GM18508 (cell line): ENCODE data around the gene GRK3.
"Not testable (repeated sequence)": the region's sequence is repeated elsewhere in the genome, so short reads cannot be mapped to it uniquely, and the experiment has no call there.

Experiments used
- ATAC-seq: cut with Tn5 transposase; IDR thresholded peaks from one replicate; pipeline ENCODE4 v1.9.1; 2021; ENCODE audit warnings: moderate number of reproducible peaks; ENCODE audit not compliant: insufficient read depth, unreplicated experiment

Gene GRK3

DNA sequence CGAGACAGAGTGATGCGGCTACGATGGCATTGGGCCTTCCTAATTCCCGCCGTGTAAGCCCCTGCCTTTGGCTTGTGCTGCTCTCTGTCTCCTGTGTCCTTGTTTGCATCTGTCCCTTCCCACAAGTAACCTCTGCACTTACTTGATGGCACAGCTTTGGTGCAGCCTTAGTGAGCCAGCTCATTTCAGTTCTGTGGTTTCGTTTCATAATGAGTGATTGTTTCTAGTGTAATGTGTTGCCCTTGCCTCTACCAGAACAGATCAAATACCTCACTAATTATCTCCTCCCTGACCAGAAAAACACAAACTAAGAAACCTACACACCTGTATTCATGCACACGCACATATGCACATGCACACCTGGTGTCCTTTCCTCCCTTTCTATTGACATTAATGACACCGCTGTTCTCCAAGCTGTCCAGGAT is 58.8 kb downstream of the GRK3 start:
- ATAC-seq = no peak

GRCh38 chr22:25623851-25624250 is 59.4 kb downstream of the GRK3 start:
- no peak for ATAC-seq

DNA sequence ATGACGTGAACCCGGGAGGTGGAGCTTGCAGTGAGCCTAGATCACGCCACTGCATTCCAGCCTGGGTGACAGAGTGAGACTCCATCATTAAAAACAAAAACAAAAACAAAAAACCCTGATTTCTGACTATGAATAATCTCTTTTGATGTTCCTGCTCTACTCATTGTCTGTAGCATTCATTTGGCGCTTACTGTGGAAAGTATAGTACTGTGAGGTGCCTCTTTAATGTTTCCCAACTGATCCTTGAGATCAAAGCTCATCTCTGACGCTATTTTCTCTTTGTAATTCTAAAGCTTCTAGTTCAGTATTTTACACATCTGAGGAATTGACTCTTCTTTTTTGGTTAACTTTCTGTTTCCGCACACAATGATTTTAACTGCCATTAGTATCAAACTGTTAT is 60.0 kb downstream of the GRK3 start:
- ATAC-seq = no peak

- not testable (repeated sequence) for ATAC-seq
Observed at GRCh38 chr22:25625747-25626623, 61.5 kb downstream of the GRK3 start.

GRCh38 chr22:25626624-25626990 is 62.1 kb downstream of the GRK3 start:
- ATAC-seq = no peak

DNA sequence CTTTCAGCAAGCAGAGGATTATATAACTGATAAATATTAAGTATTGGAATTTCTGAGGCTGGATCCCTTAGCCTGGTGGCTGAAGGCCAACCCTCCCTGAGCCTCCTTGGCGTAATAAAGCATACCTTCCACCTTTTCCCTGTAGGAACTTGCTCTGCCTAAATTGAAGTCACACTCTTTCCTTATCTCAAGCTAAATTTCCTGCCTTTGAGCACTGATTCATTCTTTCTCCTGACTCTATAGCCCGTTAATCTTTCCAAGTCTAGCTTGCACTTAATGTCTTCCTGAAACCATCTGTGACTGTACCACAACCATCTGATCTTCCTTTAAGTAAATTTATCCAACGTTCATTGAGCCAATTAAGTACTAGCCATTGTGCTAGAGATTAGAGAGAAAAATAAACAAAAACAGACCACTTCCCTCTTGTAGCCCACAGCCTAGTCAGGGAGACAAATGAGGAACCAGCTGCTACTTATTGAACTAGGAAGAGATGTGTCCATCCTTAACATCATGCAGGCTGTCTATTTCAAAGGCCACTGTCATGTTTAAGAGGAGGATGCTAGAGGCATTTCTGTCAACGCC is 62.9 kb downstream of the GRK3 start:
- no peak for ATAC-seq

DNA sequence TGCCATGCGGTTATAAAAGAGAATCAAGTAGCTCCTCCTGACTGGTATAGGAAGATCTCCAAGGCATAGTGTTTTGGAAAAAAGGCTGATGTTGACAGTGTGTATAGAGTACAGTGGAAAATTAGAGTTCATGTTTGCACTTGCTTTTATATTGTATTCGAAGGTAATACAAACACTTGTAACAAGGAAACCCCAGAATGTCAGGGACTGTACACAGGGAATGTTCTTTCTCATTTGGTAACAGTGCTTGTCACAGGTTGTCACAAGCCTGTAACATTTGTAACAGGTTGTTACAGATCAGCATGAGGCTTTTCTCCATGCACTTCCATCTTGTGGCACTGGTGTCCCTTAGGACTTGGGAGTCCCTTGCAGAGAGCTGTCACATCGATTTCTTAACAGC is 64.0 kb downstream of the GRK3 start:
- ATAC-seq = no peak

GRCh38 chr22:25629613-25630012 is 65.1 kb downstream of the GRK3 start:
- ATAC-seq = no peak

- ATAC-seq = no peak
Observed at GRCh38 chr22:25630447-25630846, 66.0 kb downstream of the GRK3 start.

- ATAC-seq = no peak
Observed at GRCh38 chr22:25636323-25636722, 71.8 kb downstream of the GRK3 start.

DNA sequence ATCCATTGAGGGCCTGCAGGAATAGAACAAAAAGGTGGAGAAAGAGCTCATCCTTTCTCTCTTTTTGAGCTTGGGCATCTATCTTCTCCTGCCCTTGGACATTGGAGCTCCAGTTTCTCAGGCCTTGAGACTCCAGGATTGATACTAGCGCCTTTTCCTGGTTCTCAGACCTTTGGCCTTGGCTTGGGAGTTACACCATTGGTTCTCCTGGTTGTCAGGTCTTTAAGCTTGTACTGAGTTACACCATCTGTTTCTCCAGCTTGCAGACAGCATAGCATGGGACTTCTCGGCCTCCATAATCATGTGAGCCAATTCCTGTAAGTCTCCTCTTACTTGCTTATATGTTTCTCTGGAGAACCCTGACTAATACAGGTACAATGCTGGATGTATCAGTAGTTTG is 72.6 kb downstream of the GRK3 start:
- ATAC-seq = no peak

- no peak for ATAC-seq
Observed at GRCh38 chr22:25637672-25638071, 73.2 kb downstream of the GRK3 start.

GRCh38 chr22:25638638-25639037 is 74.2 kb downstream of the GRK3 start:
- ATAC-seq = no peak

- no peak for ATAC-seq
Observed at GRCh38 chr22:25641650-25642049, 77.2 kb downstream of the GRK3 start.

DNA sequence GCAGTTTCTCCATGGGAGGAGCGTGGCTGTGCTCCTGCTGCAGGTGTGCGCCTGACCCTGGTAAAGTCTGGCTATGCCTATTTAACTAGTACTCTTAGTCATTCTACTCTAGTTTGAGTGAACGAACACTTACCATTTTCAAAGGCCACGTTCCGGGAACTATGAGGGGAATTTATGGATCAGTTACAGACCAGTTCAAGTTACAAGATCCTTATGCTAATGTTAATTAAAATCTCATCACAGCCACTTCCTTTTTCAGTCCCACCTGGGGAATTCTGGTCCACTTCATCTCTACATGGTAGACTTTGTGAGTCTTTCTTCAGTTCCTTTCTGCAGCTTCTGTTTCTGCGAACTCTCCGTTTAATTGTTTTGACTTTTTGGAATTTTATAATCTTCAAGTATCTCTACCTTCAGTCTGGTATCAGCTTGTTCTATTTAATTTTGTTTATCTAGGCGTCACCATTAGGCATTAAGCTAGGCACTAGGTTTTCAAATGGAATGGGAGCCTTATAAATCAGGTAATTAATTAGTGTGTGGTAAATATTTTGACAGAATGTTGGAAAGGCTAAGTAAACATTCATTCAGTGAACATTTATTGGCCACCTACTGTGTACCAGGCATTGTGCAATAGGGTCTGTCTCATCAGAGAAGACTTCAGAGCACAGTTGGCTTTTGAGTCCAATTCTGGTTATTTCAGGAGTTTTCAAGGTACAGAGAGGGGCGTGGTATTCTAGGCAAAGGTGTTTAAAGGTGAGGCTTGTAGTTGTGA is 78.9 kb downstream of the GRK3 start:
- no peak for ATAC-seq

- no peak for ATAC-seq
Observed at GRCh38 chr22:25644122-25644521, 79.6 kb downstream of the GRK3 start.

DNA sequence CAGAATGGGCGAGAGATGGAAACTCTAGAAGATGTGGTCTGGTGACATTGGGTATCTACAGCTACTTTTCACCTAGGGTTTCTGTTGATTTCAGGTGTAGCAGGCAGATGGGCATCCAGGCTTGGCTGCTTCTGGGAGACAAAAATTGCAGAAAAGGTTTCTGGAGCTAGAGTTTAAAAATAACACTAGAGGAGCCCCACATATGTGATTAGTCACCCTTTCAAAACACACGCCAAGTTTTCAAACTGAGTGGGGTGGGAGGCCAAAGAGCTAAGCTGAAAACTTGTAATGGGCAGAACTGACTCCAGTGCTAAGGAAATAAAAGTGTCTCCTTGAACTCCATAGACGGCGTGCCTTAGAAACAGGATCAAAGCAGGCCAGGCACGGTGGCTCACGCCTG is 80.8 kb downstream of the GRK3 start:
- ATAC-seq = no peak

DNA sequence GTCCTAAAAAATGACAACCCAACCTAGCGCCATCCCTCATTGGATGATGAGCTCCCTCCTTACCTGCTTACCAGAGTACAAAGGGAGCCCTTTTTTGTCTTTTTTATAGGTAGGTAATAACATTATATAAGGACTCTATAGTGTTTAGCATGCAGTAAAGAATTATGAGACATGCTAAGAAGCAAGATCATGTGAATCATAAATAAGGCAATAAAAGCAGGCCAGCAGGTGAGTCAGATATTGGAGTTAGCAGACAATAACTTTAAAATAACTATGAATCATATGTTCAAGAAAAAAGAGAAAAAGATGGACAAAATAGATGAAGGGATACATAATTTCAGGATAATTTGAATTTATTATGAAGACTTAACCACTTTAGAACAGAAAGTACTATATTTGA is 81.5 kb downstream of the GRK3 start:
- ATAC-seq = no peak

DNA sequence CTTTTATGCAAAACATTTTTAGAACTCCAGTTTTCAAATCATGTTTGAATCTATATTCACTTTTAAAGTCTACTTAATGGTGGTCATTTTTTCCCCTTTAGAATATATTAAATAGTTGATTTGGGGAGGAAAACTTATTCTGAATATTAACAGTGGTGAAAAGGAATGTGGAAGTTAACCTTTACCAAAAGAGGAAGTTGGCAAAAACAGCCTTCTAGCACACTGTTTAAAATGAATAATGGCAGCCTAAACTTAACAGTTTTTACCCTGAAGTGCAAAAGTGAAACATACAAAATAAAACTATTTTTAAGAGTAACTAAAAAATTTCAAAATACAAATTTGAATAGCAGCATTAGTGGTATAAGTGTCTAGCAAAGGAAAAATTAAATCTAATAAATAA is 86.4 kb downstream of the GRK3 start:
- no peak for ATAC-seq

DNA sequence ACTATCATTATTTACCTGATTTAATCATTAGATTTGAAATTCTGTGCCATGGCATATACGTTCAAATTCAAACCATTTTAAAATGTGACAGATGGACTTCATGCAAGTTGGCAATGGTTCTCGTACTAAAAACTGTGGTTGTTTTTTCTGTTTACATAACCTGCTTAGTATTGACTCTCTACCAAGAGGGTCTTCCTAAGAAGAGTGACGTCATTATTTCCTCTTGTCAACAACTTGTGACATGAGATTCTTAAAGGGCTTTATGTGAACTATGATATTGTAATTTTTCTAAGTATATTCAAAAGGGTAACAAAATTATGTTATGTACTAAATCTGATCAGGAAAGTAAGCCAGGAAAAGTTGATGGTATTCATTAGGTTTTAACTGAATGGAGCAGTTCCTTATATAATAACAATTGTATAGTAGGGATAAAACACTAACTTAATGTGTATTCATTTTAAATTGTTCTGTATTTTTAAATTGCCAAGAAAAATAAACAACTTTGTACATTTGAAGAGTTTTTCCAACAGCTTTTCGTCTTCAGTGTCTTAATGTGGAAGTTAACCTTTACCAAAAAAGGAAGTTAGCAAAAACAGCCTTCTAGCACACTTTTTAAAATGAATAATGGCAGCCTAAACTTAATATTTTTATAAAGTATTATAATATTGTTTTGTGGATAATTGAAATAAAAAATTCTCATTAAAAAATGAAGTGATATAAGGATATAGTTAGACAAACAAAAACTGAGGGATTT is 87.0 kb downstream of the GRK3 start:
- no peak for ATAC-seq

DNA sequence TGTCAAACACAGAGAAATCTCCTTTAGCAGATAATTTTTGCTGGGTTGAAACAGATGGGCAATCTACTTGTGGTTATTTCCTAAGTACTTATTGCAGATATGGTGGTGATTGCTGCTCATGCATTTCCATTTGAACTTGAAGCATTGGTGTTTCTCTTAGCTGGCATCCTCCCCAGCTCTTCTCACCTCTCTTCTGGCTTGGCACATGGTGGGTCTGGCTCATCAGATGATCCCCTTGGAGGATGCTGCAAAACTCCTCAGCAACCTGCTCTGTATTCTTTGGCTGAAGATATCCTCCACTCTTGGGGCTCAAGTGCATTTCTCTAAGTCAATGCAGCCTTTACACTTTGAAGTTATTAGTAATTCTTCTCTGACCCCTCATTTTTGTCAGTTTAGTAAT is 90.2 kb downstream of the GRK3 start:
- ATAC-seq = no peak
